Measurements from ENCODE around the gene UBC. TPM values are rescaled to one million over a fixed set of nuclear protein-coding genes. Genes with fewer than 3 reads are reported as not detected.

Gene UBC
- total and polyA plus RNA-seq, 9 of the 15 experiments (the other 6 are each of a cell fraction or from before 2014, with no cell fraction given) = 533 to 1,153 (median 813) TPM

GRCh38 chr12:124883263-124884130 is 31.0 kb downstream of the UBC start (continued):
- TF ChIP-seq LARP7 (IDR thresholded peaks at IDR 0.05) (peak; percentile 85; the same call in 1 of the 2 replicates), RFX1 (IDR thresholded peaks at IDR 0.05) (no peak), MTF1 (CRISPR knock-in tag; IDR thresholded peaks at IDR 0.05; ENCODE audit: borderline replicate concordance) (no peak), ZNF217 (CRISPR knock-in tag; IDR thresholded peaks at IDR 0.05) (no peak), ZNF140 (CRISPR knock-in tag; IDR thresholded peaks at IDR 0.05) (no peak), KAT2B (IDR thresholded peaks at IDR 0.05; ENCODE audit: low read depth, low read length) (no peak), ZNF384 (IDR thresholded peaks at IDR 0.05; ENCODE audit: low read depth, low read length) (no peak), ZNF316 (IDR thresholded peaks at IDR 0.05) (no peak), CTCFL (IDR thresholded peaks at IDR 0.05; ENCODE audit: borderline replicate concordance, insufficient read depth, low read depth, low read length, poor library complexity, severe bottlenecking) (no peak), KAT8 (IDR thresholded peaks at IDR 0.05; ENCODE audit: low read depth) (no peak), VEZF1 (CRISPR knock-in tag; IDR thresholded peaks at IDR 0.05) (no peak), TSHZ1 (CRISPR knock-in tag; IDR thresholded peaks at IDR 0.05) (no peak), MAZ (CRISPR knock-in tag; conservative IDR thresholded peaks at IDR 0.05 in 1 of 2, IDR thresholded peaks at IDR 0.05 in 1 of 2) (no peak), CTCF (IDR thresholded peaks at IDR 0.05 in 2 of 3, conservative IDR thresholded peaks at IDR 0.05 in 1 of 3; ENCODE audit: insufficient read depth in 2 of 3, low read depth in 1 of 3, low read length in 3 of 3) (no peak), ZNF311 (CRISPR knock-in tag; IDR thresholded peaks at IDR 0.05) (no peak), FOXO4 (CRISPR knock-in tag; IDR thresholded peaks at IDR 0.05) (no peak), HNRNPUL1 (IDR thresholded peaks at IDR 0.05; ENCODE audit: low read length) (no peak)

All from K562 (cell line).